GM12875 (cell line): ENCODE data around the gene TMPRSS13.

Experiments
- H3K4me3 ChIP-seq: one replicate; pipeline ENCODE4 v1.5.1; 2011; ENCODE audit warnings: low read depth, low read length, control low read depth
- CTCF ChIP-seq: IDR thresholded peaks from 2 replicates; pipeline ENCODE4 v1.5.1; 2011; ENCODE audit warnings: low read depth, mild to moderate bottlenecking, control low read depth, inconsistent platforms, low read length, moderate library complexity, borderline replicate concordance; ENCODE audit not compliant: insufficient read depth

TMPRSS13 gene

GRCh38 chr11:117933475-117933874, 4.3 kb upstream of the TMPRSS13 start:
- TF ChIP-seq CTCF, result no peak
- no peak overlapping the region for H3K4me3 ChIP-seq

GRCh38 chr11:117932947-117933346, 3.7 kb upstream of the TMPRSS13 start:
- H3K4me3 ChIP-seq, result no peak overlapping the region
- no peak for TF ChIP-seq CTCF

GRCh38 chr11:117932426-117932825, 3.2 kb upstream of the TMPRSS13 start:
- TF ChIP-seq CTCF, result no peak
- H3K4me3 ChIP-seq, result no peak overlapping the region

GRCh38 chr11:117931971-117932370, 2.8 kb upstream of the TMPRSS13 start:
- no peak for TF ChIP-seq CTCF
- H3K4me3 ChIP-seq, result no peak overlapping the region

GRCh38 chr11:117931331-117931950, 2.2 kb upstream of the TMPRSS13 start:
- TF ChIP-seq CTCF, result no peak
- no peak overlapping the region for H3K4me3 ChIP-seq

- TF ChIP-seq CTCF, result no peak
- no peak overlapping the region for H3K4me3 ChIP-seq
Observed at GRCh38 chr11:117930668-117931330, 1.6 kb upstream of the TMPRSS13 start.
